Activated CD8-positive, alpha-beta memory T cell treated with anti-CD3 and anti-CD28 coated beads, Interleukin-2, amount 50 U/mL, for 1 hour (primary cell): ENCODE data around the gene SLC2A4.

Source experiments
- DNase-seq: peaks from one replicate; pipeline ENCODE4 v3.0.0-alpha.2; 2020; ENCODE audit errors: extremely low read depth

The SLC2A4 gene

GRCh38 chr17:7279448-7279847 lies 2.1 kb upstream of the SLC2A4 start:
- no peak for DNase-seq

DNA sequence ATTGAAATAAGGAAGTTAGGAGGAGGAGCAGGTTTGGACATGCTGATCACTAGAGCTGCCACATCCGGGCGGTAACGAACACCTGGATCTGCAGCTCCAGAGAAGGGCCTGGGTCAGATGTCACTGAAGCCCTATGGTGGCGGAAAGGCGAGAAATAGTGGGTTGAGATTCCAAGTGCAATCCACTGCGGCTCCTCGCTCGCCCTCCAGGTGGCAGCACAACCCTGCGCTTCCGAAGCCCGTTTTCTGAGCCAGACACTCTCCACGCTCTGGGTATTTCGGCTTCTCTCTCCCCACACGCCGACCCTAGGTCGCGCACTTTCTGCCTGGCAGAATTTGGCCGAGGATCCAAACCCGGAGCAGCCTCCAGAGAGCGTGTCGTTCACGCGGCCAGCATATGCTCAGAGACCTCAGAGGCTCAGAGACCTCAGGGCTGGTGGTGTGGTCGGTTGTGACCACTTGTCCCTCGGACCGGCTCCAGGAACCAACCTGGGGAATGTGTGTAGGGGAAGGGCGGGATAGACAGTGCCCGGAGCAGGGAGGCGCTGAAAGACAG lies 922 bp upstream of the SLC2A4 start:
- peak; percentile 58 for DNase-seq

DNA sequence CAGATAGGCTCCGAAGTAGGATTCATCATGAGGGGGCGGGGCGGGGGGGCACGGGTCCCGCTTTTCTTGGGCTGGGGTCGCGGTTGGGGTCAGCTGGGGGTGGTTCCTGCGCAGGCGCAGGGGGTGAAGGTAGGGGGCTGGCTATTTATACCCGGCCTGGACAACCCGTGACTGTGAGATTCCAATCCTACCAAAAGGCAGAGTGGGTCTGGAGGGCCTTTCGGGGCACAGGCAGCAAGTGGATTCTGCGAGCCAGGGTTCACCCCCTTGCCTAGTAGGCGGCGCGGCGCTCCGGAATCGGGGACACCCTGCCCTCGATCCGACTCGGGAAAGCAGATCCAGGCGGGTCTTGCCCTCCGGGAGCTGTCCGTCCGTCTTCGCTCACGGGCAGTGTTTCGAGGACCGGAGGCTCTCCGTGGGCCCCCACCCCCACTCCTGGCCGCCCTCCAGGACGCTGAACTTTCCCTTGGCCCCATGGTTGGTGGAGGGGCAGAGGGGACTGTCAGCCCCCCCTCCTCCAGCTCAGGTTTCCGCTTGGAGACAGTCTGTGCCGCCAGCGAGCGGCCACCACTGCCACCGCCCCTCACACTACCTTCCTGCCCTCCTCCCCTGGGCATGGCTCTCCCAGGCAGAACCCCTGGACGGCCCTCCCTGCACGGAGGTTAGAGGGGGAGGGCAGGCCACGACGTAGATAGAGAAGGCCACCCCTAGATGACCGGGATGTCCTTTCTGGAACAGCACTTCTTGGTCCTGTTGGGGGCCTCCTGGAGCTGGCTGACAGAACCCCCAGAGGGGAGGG lies 634 bp downstream of the SLC2A4 start:
- no peak for DNase-seq

GRCh38 chr17:7282752-7283321 lies 1.3 kb downstream of the SLC2A4 start:
- no peak for DNase-seq

GRCh38 chr17:7283471-7284216 lies 2.1 kb downstream of the SLC2A4 start:
- no peak for DNase-seq

- DNase-seq, result no peak
Observed at GRCh38 chr17:7284911-7285310, 3.4 kb downstream of the SLC2A4 start.

- no peak for DNase-seq
Observed at GRCh38 chr17:7285679-7286078, 4.2 kb downstream of the SLC2A4 start.

- DNase-seq, result no peak
Observed at GRCh38 chr17:7289256-7290032, 7.9 kb downstream of the SLC2A4 start.

GRCh38 chr17:7290166-7290565 lies 8.6 kb downstream of the SLC2A4 start:
- no peak for DNase-seq

DNA sequence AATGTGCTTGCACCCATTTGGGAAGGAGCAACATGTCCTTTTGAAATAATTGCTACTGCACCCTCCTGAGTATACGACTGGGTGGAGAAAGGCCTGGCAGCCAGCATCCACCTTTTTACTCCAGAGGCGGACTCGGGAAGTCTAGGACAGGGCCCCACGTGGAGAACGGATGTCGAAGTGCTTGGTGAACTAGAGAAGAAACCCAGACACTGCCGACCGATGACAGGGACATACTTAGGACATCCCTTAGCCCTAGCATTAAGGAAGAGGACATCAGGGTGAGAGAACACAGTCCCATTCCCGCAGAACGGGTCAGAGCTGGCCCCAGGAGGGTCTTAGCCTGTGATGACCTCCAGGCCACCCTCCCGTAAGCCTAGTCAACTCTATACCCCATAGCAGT lies 9.2 kb downstream of the SLC2A4 start:
- no peak for DNase-seq

DNA sequence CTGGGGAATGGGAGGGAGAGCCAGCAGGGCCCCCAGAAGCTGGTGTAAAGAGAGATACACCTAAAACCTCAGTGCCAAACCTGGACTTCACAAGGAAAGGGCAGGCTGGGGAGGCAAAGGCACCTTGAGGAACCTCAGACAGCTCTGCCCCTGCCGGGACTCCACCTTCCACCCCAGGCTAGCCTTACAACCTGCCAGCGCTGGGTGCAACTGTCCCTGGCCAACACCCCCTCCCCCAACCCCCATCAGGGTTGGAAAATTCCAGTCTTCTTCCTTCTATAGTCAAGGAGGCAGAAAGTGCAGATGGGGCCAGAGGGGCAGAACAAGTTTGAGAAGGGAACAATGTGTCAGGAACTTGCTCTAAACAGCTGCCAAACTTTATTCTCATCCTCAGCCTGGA lies 10.7 kb downstream of the SLC2A4 start:
- no peak for DNase-seq

DNA sequence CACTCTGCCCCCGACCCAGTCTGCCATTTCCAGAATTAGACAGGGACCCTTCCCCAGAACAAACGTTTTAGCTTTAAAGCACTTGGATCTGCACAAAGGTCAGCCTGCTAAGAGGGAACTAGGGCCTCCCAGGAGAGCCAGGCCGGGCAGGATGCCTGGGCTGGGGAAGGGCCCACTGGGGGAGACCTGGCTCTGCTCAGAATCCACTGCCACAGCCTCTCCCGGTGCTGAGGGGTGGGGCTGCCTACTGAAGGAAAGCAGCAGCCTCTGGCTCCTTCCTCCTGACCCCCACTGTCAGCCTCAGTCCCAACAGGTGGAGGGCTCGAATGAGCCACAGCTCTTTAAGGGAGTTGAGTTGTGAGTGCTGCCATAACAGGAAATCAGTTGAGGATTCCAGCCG lies 11.2 kb downstream of the SLC2A4 start:
- DNase-seq, result no peak

DNA sequence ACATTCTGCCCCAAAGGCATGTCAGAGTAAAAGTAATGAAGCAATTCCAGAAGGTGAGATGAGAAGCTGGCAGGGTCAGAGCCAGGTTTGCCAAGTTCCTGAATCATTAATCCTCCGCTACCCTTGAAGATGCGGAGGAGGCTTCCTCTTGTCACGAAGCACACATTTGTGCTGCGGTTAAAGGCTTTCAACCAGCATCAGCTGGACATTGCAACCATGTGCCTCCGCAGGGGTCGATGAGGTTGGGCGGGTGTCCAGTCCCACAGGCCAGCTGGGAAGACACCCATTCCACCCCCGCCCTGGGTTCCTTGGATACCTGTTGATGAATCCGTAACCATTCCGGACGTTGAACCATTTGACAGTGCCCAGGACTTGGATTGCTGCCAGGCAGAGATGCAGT lies 11.6 kb downstream of the SLC2A4 start:
- DNase-seq, result no peak

- DNase-seq, result no peak
Observed at GRCh38 chr17:7293816-7294613, 12.5 kb downstream of the SLC2A4 start.

- DNase-seq, result no peak
Observed at GRCh38 chr17:7294614-7295153, 13.2 kb downstream of the SLC2A4 start, which contains the start of gene YBX2. YBX2 (minus strand) TSS chr17:7294639; CDS start chr17:7294500, 139 bp downstream.

DNA sequence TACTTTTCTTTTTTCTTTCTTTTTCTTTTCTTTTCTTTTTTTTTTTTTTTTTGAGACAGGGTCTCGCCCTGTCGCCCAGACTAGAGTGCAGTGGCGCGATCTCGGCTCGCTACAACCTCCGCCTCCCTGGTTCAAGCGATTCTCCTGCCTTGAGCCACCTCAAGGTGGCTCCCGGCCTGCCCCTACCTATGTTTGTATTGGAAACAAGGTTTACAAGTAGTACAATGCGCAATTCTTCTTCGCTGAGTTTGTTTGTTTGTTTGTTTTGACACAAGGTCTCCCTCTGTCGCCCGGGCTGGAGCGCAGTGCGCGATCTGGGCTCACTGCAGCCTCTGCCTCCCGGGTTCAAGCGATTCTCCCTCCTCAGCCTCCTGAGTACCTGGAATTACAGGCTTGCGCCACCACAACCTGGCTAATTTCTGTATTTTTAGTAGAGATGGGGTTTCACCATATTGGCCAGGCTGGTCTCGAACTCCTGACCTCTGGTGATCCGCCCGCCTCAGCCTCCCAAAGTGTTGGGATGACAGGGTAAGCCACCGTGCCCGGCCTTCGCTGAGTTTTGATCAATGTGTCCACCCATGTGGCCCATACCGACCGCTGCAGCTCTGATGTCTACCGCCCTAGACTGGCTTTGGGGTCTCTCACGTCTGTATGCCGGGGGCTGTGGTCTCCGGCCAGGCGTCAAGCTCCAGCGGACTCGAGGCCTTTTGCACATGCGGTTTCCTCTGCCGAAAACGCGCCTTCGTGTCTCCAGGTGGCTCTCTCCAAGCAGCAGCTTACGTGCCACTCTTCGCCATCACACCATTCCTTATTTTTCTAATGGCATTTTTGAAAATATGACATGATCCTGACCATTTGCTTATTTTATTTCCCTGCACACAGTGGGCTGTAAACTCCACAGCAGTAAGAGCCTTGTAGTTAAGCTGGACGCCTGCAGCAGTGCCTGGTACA lies 14.0 kb downstream of the SLC2A4 start:
- no peak for DNase-seq

- DNase-seq, result no peak
Observed at GRCh38 chr17:7296189-7296861, 14.8 kb downstream of the SLC2A4 start.

- no peak for DNase-seq
Observed at GRCh38 chr17:7304179-7304578, 22.7 kb downstream of the SLC2A4 start.
